ENCODE measurements around the gene SDCBP2.
A peak's percentile ranks its signal among the peaks of the same experiment; 100 is the strongest.

Gene SDCBP2

GRCh38 chr20:1265226-1265915 is 63.6 kb downstream of the SDCBP2 start:
- H3K36me3 Mint-ChIP-seq (ENCODE audit: low read depth): no peaks in the 10 kb centered on the region
- H3K9me3 Mint-ChIP-seq: peaks cover 5% of the 10 kb centered on the region
- peak overlapping the region; percentile 6 to 72 (median 68) for H3K27ac Mint-ChIP-seq
- TF ChIP-seq CTCF (IDR thresholded peaks at IDR 0.05; ENCODE audit: unreplicated experiment in 3 of 3): no peak
- peaks cover 3% of the 10 kb centered on the region for H3K27me3 Mint-ChIP-seq (ENCODE audit: low read depth)
- H3K4me3 Mint-ChIP-seq: peak overlapping the region; percentile 80 to 85 (median 83)
- H3K4me1 Mint-ChIP-seq: peaks cover 26% of the 10 kb centered on the region

DNA sequence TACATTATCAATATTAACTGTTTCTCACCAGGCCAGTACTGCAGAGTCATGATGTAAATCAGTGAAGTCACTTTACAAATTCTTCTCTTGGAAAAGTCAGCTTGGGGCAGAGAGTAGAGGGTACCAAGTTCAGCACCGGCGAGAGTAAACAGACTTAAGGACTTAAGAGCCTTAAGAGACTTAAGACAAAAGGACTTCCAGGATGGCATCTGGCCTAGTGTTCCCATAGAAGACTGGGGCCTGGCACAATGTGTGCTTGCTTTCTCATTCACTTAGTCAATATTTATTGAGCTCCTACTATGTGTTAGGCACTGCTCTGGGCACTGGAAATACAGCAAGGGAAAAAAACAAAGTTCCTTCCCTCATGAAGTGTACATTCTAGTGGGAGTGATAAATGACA is 64.2 kb downstream of the SDCBP2 start:
- peak overlapping the region in 1 of 3 experiments; percentile 6 for H3K27ac Mint-ChIP-seq
- peaks cover 3% of the 10 kb centered on the region for H3K27me3 Mint-ChIP-seq (ENCODE audit: low read depth)
- H3K9me3 Mint-ChIP-seq: peaks cover 5% of the 10 kb centered on the region
- H3K36me3 Mint-ChIP-seq (ENCODE audit: low read depth): no peaks in the 10 kb centered on the region
- H3K4me3 Mint-ChIP-seq: peak overlapping the region; percentile 61 to 83 (median 72)
- H3K4me1 Mint-ChIP-seq: peaks cover 26% of the 10 kb centered on the region
- TF ChIP-seq CTCF (IDR thresholded peaks at IDR 0.05; ENCODE audit: unreplicated experiment in 3 of 3): no peak

- Mint-ChIP-seq H3K36me3 (ENCODE audit: low read depth) (no peaks in the 10 kb centered on the region), H3K4me1 (peaks cover 26% of the 10 kb centered on the region), H3K9me3 (peaks cover 5% of the 10 kb centered on the region), H3K4me3 (peak overlapping the region; percentile 6 to 51 (median 48)), H3K27ac (no peak overlapping the region), H3K27me3 (ENCODE audit: low read depth) (peaks cover 2% of the 10 kb centered on the region)
- TF ChIP-seq CTCF (IDR thresholded peaks at IDR 0.05; ENCODE audit: unreplicated experiment in 3 of 3): no peak
Observed at GRCh38 chr20:1263853-1264252, 65.1 kb downstream of the SDCBP2 start.
